Body of pancreas (tissue), 4 donors: ENCODE results near the gene BOC. TPM values are rescaled to one million over a fixed set of nuclear protein-coding genes. Genes with fewer than 3 reads are reported as not detected.

Source experiments
- ATAC-seq: fragments of 150-250 bp; one replicate; pipeline ENCODE4 v1.9.1; 2016
- DNase-seq, 4 donors: peaks; one replicate each; pipeline ENCODE4 v3.0.0-alpha.2; 2019
- H3K27ac ChIP-seq, 4 donors: fragments of 200-600 bp; sonication (generic); 1 replicate in 3 of 4; 2 replicates in 1 of 4; pipeline versions ENCODE4 v1.5.1 to v1.6.1; 2016 to 2019; ENCODE audit warnings: mild to moderate bottlenecking in 1 of 4, mixed read lengths in 1 of 4, moderate library complexity in 1 of 4
- H3K27me3 ChIP-seq, 2 donors: fragments of 200-600 bp; sonication (generic); one replicate each; pipeline ENCODE4 v1.6.0; 2016; ENCODE audit warnings: mild to moderate bottlenecking in 1 of 2
- H3K36me3 ChIP-seq, 2 donors: fragments of 200-600 bp; sonication (generic); replicated peaks in 1 of 2; 2 replicates each; pipeline ENCODE4 v1.5.1; 2016; ENCODE audit warnings: low read depth in 2 of 2; ENCODE audit not compliant: insufficient read depth in 1 of 2
- H3K4me1 ChIP-seq: fragments of 200-600 bp; sonication (generic); one replicate; pipeline ENCODE4 v1.6.0; 2016
- H3K4me3 ChIP-seq, 2 donors: fragments of 200-600 bp; sonication (generic); 1 replicate in 1 of 2; 2 replicates in 1 of 2; pipeline ENCODE4 v1.5.1; 2016 to 2019
- H3K9me3 ChIP-seq, 3 donors: fragments of 200-600 bp; sonication (generic); 1 replicate in 2 of 3; 2 replicates in 1 of 3; pipeline ENCODE4 v1.5.1; 2016
- CTCF ChIP-seq, 7 experiments: fragments of 450-650 bp in 4 of 7; fragments of 200-600 bp in 3 of 7; sonication (generic) in 3 of 7; IDR thresholded peaks; one replicate each; pipeline ENCODE4 v1.5.1; 2016 to 2019; ENCODE audit warnings: antibody characterized with exemption in 7 of 7
- POLR2A ChIP-seq, 3 donors: fragments of 450-650 bp; IDR thresholded peaks; one replicate each; pipeline ENCODE4 v1.6.1; 2016; ENCODE audit warnings: antibody characterized with exemption in 3 of 3, mild to moderate bottlenecking in 2 of 3
- WGBS, 2 donors: methylation state at CpG; one replicate each; pipeline ENCODE4 v1.1.5; 2017; 5-methylcytosine and 5-hydroxymethylcytosine counted together
- intact Hi-C: fragments of 100-400 bp; cut with DNase I; formaldehyde crosslinking; loops from one replicate; pipeline ENCODE4 v1.15.1; 2023
- total RNA-seq, 2 donors: library from RNA; depleted of rRNA; stranded (reverse); fragments of >200 nt; gene quantifications; one replicate each; pipeline ENCODE4 v1.1.0, GENCODE V29; 2016

BOC gene
- total RNA-seq, 2 donors from 2014 or later, result 22.7 to 29.6 TPM

GRCh38 chr3:113186566-113186965 is 24.8 kb upstream of the BOC start:
- Histone ChIP-seq H3K4me3 (no peak overlapping the region), H3K4me1 (no peaks in the 10 kb centered on the region), H3K36me3 (no peaks in the 10 kb centered on the region), H3K9me3 (no peaks in the 10 kb centered on the region), H3K27me3 (no peaks in the 10 kb centered on the region), H3K27ac (no peak overlapping the region)
- ATAC-seq (no peak), DNase-seq (no peak)
- WGBS, 2 donors, result 84 to 92% methylated on average over 5 of the region's 5 CpGs
- intact Hi-C loops, result no loop called here
- TF ChIP-seq POLR2A (IDR thresholded peaks at IDR 0.05) (no peak), CTCF (IDR thresholded peaks at IDR 0.05) (no peak)

DNA sequence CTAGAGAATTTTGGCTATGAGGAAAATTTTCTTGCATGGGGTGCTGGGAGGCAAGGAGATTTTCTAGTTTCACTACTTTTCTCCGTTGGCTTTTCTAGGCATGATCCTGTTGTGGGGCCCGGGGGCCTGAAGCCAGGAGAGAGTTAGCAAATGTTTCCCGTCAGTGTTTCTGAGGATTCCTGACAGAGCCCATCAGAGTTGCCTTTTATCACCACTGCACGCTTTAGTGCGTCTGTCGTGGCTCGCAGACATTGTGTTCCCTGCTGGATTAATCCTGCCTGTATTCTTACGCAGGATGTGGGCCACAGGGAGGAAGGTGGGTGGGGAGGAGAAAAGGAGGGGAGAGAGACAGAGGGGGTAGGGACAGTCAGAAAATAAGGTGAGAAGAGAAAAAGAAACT is 18.1 kb upstream of the BOC start:
- H3K4me1 ChIP-seq, result no peaks in the 10 kb centered on the region
- intact Hi-C loops, result no loop called here
- TF ChIP-seq POLR2A (IDR thresholded peaks at IDR 0.05), result no peak
- no peak overlapping the region for H3K27ac ChIP-seq
- no peak for ATAC-seq
- H3K4me3 ChIP-seq, result no peak overlapping the region
- WGBS, 2 donors, result 66 to 79% methylated on average over 8 of the region's 8 CpGs
- H3K27me3 ChIP-seq, result no peaks in the 10 kb centered on the region
- no peak for DNase-seq
- H3K9me3 ChIP-seq, result no peaks in the 10 kb centered on the region
- H3K36me3 ChIP-seq, result no peaks in the 10 kb centered on the region

DNA sequence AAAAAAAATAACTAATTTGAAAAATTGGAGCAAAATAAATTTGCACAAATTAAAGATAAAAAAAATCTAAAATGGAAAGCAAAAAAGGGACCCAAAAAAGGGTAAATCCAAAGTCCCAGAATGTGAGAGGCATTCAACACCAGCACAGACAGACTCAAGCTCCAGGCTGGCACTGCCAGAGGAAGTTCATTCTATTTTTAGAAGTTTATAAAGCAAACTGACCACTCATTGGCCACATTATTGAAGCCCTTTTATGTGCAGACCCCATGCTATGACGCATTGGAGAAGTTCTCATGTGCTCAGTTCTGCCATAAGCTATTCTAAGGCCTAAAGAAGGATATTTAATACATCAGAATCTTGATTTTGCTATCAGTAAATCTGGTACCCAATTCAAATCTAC is 17.6 kb upstream of the BOC start:
- no peaks in the 10 kb centered on the region for H3K36me3 ChIP-seq
- 79 to 96% methylated on average over 1 of the region's 1 CpG for WGBS, 2 donors
- H3K9me3 ChIP-seq, result no peaks in the 10 kb centered on the region
- DNase-seq (no peak), ATAC-seq (no peak)
- intact Hi-C loops, result no loop called here
- no peak overlapping the region for H3K4me3 ChIP-seq
- TF ChIP-seq POLR2A (IDR thresholded peaks at IDR 0.05), result no peak
- no peak for TF ChIP-seq CTCF (IDR thresholded peaks at IDR 0.05)
- no peaks in the 10 kb centered on the region for H3K27me3 ChIP-seq
- H3K4me1 ChIP-seq, result no peaks in the 10 kb centered on the region
- H3K27ac ChIP-seq, result no peak overlapping the region

DNA sequence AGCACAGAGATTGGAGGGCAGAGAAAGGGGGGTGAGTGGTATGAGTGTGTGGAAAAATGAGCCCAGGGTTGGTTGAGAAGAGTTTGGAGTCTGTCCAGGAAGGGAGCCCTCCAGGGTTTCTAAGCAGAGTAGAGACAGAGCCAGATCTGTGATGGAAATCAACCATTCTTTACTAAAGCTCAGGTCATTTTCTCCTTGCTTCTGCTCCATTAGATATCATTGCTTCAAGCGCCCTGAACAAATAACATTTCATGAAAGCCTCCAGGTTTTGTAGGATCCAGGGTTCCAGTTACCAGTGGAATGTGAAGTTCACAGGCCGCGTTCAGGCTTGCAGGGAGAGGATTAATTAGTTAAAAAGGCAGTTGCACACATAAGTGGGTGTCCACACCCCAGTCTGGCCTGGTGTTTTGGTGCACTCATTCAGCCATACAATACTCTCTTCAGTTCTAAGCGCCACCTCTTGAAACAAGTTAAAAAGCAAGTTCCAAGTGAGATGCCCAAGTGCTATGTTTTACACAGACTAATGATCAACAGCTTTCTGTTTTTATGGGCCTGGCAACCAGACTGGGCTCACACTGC is 16.4 kb upstream of the BOC start:
- intact Hi-C loops, result no loop called here
- Histone ChIP-seq H3K9me3 (no peaks in the 10 kb centered on the region), H3K27me3 (no peaks in the 10 kb centered on the region), H3K36me3 (no peaks in the 10 kb centered on the region), H3K27ac (no peak overlapping the region), H3K4me3 (no peak overlapping the region), H3K4me1 (no peaks in the 10 kb centered on the region)
- TF ChIP-seq POLR2A (IDR thresholded peaks at IDR 0.05), result no peak
- no peak for TF ChIP-seq CTCF (IDR thresholded peaks at IDR 0.05)
- 93 to 95% methylated on average over 4 of the region's 4 CpGs for WGBS, 2 donors
- DNase-seq (no peak), ATAC-seq (no peak)

DNA sequence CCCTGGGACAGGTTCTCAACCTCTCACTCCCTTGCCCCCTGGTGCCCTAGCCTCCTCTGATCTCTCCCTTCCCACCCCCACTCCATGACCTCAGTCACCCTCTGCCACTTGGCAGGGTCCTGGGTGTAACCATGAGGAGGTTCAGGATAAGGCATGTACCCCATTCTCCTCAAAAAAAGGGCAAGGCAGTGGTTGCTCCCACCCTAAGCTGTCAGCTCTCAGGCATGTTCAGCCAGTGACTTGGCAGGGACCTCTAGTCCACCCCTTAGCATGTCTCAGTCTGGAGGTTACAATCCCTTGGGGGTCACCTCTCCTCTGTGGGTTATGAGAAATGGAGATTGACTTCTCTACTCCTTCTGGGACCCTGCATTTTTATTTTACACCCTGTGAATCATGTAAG is 11.0 kb upstream of the BOC start:
- TF ChIP-seq POLR2A (IDR thresholded peaks at IDR 0.05) (no peak), CTCF (IDR thresholded peaks at IDR 0.05) (no peak)
- intact Hi-C loops, result no loop called here
- no peaks in the 10 kb centered on the region for H3K4me1 ChIP-seq
- H3K27ac ChIP-seq, result no peak overlapping the region
- no peaks in the 10 kb centered on the region for H3K36me3 ChIP-seq
- ATAC-seq (no peak), DNase-seq (no peak)
- H3K27me3 ChIP-seq, result no peaks in the 10 kb centered on the region
- no peaks in the 10 kb centered on the region for H3K9me3 ChIP-seq
- no peak overlapping the region for H3K4me3 ChIP-seq
